PC-9 (cell line): ENCODE measurements around the gene PWWP2B. TPM values are rescaled to one million over a fixed set of nuclear protein-coding genes. Genes with fewer than 3 reads are reported as not detected.

ENCODE experiments used
- BruUV-seq: library from RNA; stranded (reverse); fragments of 400-500 nt; replicated peaks from 2 replicates; lab custom pipeline; 2021; lab: Mats Ljungman, UMichigan
- CTCF ChIA-PET: fragments of 300-600 bp; sonication (Branson Sonifier 250); formaldehyde crosslinking; loops from one replicate; lab custom pipeline; 2022; ENCODE audit warnings: antibody characterized with exemption; lab: Charles Lee
- POLR2A ChIA-PET: fragments of 300-600 bp; sonication (Branson Sonifier 250); formaldehyde crosslinking; loops from one replicate; lab custom pipeline; 2022; ENCODE audit warnings: antibody characterized with exemption; ENCODE audit not compliant: unreplicated experiment; lab: Charles Lee
- DNase-seq, 2 experiments: peaks; one replicate each; pipeline versions ENCODE4 v3.0.0 to v3.0.0-alpha.2; 2015 to 2022; ENCODE audit warnings: mixed read lengths in 1 of 2
- H2AFZ ChIP-seq: fragments of 200-600 bp; sonication (generic); 2 replicates; pipeline ENCODE4 v1.8.1; 2017; ENCODE audit warnings: antibody characterized with exemption
- H3F3A ChIP-seq: fragments of 200-600 bp; sonication (generic); 2 replicates; pipeline ENCODE4 v1.8.1; 2017; ENCODE audit warnings: antibody characterized with exemption, mild to moderate bottlenecking, low read depth; ENCODE audit not compliant: insufficient read depth
- H3K27ac ChIP-seq: fragments of 200-600 bp; sonication (generic); 2 replicates; pipeline ENCODE4 v1.6.1; 2016; ENCODE audit warnings: mixed run types
- H3K27me3 ChIP-seq: fragments of 200-600 bp; sonication (generic); 2 replicates; pipeline ENCODE4 v1.6.1; 2016; ENCODE audit warnings: low read depth, mixed run types; ENCODE audit not compliant: insufficient read depth
- H3K36me3 ChIP-seq: fragments of 200-600 bp; sonication (generic); 2 replicates; pipeline ENCODE4 v1.6.1; 2016; ENCODE audit warnings: low read depth, mixed run types
- H3K4me1 ChIP-seq: fragments of 200-600 bp; sonication (generic); replicated peaks from 2 replicates; pipeline ENCODE4 v1.6.1; 2016; ENCODE audit warnings: mixed run types; ENCODE audit not compliant: insufficient read depth
- H3K4me2 ChIP-seq: fragments of 200-600 bp; sonication (generic); 2 replicates; pipeline ENCODE4 v1.6.1; 2017; ENCODE audit warnings: mixed run types
- H3K4me3 ChIP-seq: fragments of 200-600 bp; sonication (generic); 2 replicates; pipeline ENCODE4 v1.6.1; 2016; ENCODE audit warnings: mixed run types
- H3K79me2 ChIP-seq: fragments of 200-600 bp; sonication (generic); 2 replicates; pipeline ENCODE4 v1.6.1; 2017; ENCODE audit warnings: low read depth, mixed run types
- H3K9me2 ChIP-seq: fragments of 200-600 bp; sonication (generic); 2 replicates; pipeline ENCODE4 v1.8.1; 2017; ENCODE audit warnings: mild to moderate bottlenecking; ENCODE audit not compliant: insufficient read depth
- H3K9me3 ChIP-seq: fragments of 200-600 bp; sonication (generic); 2 replicates; pipeline ENCODE4 v1.8.1; 2016; ENCODE audit warnings: low read depth; ENCODE audit not compliant: insufficient read depth
- H4K20me1 ChIP-seq: fragments of 200-600 bp; sonication (generic); 2 replicates; pipeline ENCODE4 v1.8.1; 2017; ENCODE audit not compliant: insufficient read depth
- CTCF ChIP-seq: fragments of 200-600 bp; sonication (generic); conservative IDR thresholded peaks from 2 replicates; pipeline ENCODE4 v1.6.1; 2017; ENCODE audit warnings: mixed run types, antibody characterized with exemption, mild to moderate bottlenecking, moderate library complexity
- EZH2 ChIP-seq: fragments of 200-600 bp; sonication (generic); IDR thresholded peaks from 2 replicates; pipeline ENCODE4 v1.8.0; 2017; ENCODE audit warnings: antibody characterized with exemption, low read depth
- intact Hi-C: fragments of 100-400 bp; cut with micrococcal nuclease; formaldehyde crosslinking; loops from one replicate; pipeline ENCODE4 v1.10.0; 2022; ENCODE audit not compliant: unreplicated experiment
- total RNA-seq: library from RNA; stranded (reverse); gene quantifications from 2 replicates; pipeline ENCODE4 v1.2.3, GENCODE V29; 2021

PWWP2B gene
- total RNA-seq, 1 experiment from 2014 or later: 16.9 TPM

- DNase-seq: no peak
- no peak overlapping the region for H3K4me2 ChIP-seq
- ChIA-PET CTCF (no interaction called here), POLR2A (no interaction called here)
- TF ChIP-seq CTCF (no peak), EZH2 (no peak)
- intact Hi-C loops: loop anchor here (5.0 kb wide), 2 partner anchors 58 to 133 kb away; no protein-coding TSS in a partner anchor
- H4K20me1 ChIP-seq: no peaks in the 10 kb centered on the region
- no peaks in the 10 kb centered on the region for H3K36me3 ChIP-seq
- H3K9me2 ChIP-seq: no peaks in the 10 kb centered on the region
- no TSS peak for BruUV-seq
- H3K27me3 ChIP-seq: no peaks in the 10 kb centered on the region
- no peaks in the 10 kb centered on the region for H3F3A ChIP-seq
- no peak overlapping the region for H3K27ac ChIP-seq
- no peaks in the 10 kb centered on the region for H3K4me1 ChIP-seq
- H3K9me3 ChIP-seq: no peaks in the 10 kb centered on the region
- no peak overlapping the region for H2AFZ ChIP-seq
- H3K79me2 ChIP-seq: no peaks in the 10 kb centered on the region
- H3K4me3 ChIP-seq: no peak overlapping the region
Measured at GRCh38 chr10:132459301-132460003, 62.5 kb downstream of the PWWP2B start.

GRCh38 chr10:132460071-132460470 is 63.1 kb downstream of the PWWP2B start:
- H3K36me3 ChIP-seq: no peaks in the 10 kb centered on the region
- intact Hi-C loops: loop anchor here (5.0 kb wide), 1 partner anchor 132 kb away; no protein-coding TSS in a partner anchor
- POLR2A ChIA-PET: no interaction called here
- no TSS peak for BruUV-seq
- no peaks in the 10 kb centered on the region for H3K9me3 ChIP-seq
- no peak overlapping the region for H3K4me3 ChIP-seq
- TF ChIP-seq CTCF (no peak), EZH2 (no peak)
- CTCF ChIA-PET: no interaction called here
- no peak overlapping the region for H2AFZ ChIP-seq
- no peak for DNase-seq
- no peaks in the 10 kb centered on the region for H3K79me2 ChIP-seq
- no peaks in the 10 kb centered on the region for H4K20me1 ChIP-seq
- no peaks in the 10 kb centered on the region for H3K4me1 ChIP-seq
- H3K27ac ChIP-seq: no peak overlapping the region
- no peaks in the 10 kb centered on the region for H3F3A ChIP-seq
- H3K9me2 ChIP-seq: no peaks in the 10 kb centered on the region
- no peak overlapping the region for H3K4me2 ChIP-seq
- no peaks in the 10 kb centered on the region for H3K27me3 ChIP-seq

DNA sequence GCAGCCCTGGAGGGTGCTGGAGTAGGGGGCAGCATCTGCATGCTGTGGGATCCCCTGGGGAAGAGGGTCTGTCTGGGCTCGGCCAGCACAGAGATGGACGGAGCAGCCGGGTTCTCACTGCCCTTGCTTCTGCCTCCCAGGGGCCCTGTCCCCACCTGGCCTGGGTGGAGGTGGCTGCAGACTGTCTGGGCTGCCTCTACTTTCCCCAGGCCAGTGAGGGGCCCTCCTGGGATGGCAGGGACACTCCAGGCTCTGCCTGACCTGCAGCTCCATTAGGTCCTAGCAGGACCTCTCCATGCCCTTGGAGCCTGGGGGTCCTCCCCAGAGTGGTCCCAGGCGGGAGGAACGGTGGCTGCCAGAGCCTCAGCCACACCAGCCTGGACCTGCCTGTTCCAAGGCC is 63.7 kb downstream of the PWWP2B start:
- ChIA-PET POLR2A (no interaction called here), CTCF (no interaction called here)

More for the DNA sequence above, 63.7 kb downstream of the PWWP2B start:
- H3K4me2 ChIP-seq: no peak overlapping the region
- intact Hi-C loops: loop anchor here (5.0 kb wide), 1 partner anchor 132 kb away; no protein-coding TSS in a partner anchor
- H3K4me3 ChIP-seq: no peak overlapping the region
- H3K27ac ChIP-seq: no peak overlapping the region
- no peaks in the 10 kb centered on the region for H3K27me3 ChIP-seq
- H2AFZ ChIP-seq: no peak overlapping the region
- H3K4me1 ChIP-seq: no peaks in the 10 kb centered on the region
- no peaks in the 10 kb centered on the region for H3K9me3 ChIP-seq
- no peak for TF ChIP-seq EZH2
- TF ChIP-seq CTCF: no peak
- H3K79me2 ChIP-seq: no peaks in the 10 kb centered on the region
- no peaks in the 10 kb centered on the region for H4K20me1 ChIP-seq
- no peaks in the 10 kb centered on the region for H3K36me3 ChIP-seq
- H3K9me2 ChIP-seq: no peaks in the 10 kb centered on the region
- no peak for DNase-seq
- no peaks in the 10 kb centered on the region for H3F3A ChIP-seq
- no TSS peak for BruUV-seq
